GM18505 (cell line): ENCODE measurements around the gene ENG.

Experiments used
- ATAC-seq: cut with Tn5 transposase; IDR thresholded peaks from one replicate; pipeline ENCODE4 v1.9.1; 2021; ENCODE audit not compliant: unreplicated experiment
- POLR2A ChIP-seq: IDR thresholded peaks from 4 replicates; pipeline ENCODE4 v1.6.1; 2011; ENCODE audit warnings: borderline replicate concordance; ENCODE audit not compliant: insufficient read depth, insufficient read length; ENCODE audit errors: extremely low read depth

ENG gene

DNA sequence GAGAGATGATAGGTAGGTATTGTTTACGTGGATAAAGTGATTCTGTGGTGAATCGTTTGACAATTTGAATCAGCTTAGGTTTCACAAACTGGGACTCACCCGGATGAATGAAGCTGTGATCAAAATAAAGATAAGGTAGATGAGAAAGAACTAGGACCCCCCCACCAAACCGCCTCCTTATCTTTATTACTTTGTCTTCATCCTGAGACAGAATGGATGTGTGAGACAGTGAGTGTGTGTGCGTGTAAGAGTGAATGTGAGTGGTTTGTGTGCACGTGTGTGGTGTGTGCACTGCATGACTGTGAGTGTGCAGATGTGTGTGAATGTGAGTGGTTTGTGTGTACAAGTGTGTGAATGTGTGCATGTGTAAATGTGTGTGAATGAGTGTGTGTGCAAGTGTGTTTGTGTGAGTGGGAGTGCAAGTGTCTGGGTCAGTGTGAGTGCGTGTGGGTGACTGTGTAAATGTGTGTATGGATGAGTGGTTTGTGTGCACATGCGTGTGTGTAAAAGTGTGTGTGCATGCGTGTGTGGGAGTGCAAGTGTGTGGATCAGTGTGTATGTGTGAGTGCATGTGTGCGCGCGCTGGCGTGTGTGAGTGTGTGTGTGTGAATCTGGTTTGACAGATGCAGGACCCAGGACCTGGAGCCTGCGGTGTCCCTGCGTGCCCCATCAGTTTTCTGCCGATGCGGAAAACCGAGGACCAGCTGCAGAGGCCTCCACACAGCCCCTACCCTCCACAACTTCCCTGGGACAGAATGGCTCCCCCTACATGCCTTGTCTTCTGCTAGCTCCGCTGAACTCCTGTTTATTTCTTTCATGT is 11.4 kb upstream of the ENG start:
- no peak for ATAC-seq
- TF ChIP-seq POLR2A: no peak

DNA sequence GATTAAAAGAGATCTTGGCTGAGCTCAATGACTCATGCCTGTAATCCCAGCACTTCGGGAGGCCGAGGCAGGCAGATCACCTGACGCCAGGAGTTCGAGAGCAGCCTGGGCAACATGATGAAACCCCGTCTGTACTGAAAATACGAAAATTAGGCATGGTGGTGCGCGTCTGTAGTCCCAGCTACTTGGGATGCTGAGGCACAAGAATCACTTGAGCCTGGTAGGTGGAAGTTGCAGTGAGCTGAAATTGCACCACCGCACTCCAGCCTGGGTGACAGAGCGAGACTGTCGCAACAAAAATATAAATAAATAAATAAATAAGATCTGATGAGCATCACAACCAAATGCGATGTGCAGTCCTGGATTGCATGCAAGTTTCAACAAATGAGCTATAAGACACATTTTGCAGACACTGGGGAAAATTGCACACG is 8.7 kb upstream of the ENG start:
- no peak for TF ChIP-seq POLR2A
- no peak for ATAC-seq

DNA sequence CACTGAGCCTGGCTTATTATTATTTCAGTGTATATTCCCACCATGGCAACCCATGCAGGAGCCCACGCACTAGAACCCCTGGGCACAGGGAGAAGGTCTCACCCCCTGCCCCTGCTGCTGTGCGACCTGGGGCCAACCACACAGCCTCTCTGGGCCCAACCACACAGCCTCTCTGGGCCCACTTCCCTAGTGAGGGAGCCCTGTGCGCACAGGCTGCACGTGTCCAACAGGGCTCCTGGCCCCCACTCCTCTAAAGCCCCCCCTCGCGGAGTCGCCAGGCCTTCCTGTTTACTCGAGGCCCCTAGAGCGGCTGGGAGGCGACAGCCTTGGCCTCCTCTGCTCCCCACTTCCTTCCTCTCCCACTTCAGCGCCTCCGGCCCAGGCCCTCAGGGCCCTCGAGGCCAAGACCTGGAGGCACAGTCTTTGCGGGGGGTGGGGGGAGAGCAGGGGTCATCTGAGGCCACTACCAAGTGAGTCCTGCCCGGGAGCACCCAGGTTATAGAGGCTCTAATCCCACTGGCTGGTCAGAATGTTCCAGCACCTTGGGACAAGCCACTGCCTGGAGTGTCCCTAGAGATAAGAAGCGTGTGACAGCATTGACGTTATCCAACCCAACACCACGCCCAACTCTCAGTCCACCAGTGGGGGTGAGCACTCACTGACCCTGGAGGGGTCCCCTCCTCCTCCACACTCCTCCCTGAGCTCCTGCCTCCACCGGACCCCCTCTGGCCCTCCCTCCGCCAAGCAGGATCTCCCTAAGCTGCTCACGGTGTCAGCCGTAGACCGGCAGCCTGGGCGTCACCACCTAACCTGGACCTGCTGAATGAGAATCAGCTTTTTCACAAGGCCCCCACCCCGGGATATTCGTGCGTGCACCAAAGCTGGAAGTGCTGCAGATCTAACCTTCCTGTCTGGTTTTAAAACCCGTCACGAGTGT is 7.9 kb upstream of the ENG start:
- no peak for ATAC-seq
- no peak for TF ChIP-seq POLR2A

DNA sequence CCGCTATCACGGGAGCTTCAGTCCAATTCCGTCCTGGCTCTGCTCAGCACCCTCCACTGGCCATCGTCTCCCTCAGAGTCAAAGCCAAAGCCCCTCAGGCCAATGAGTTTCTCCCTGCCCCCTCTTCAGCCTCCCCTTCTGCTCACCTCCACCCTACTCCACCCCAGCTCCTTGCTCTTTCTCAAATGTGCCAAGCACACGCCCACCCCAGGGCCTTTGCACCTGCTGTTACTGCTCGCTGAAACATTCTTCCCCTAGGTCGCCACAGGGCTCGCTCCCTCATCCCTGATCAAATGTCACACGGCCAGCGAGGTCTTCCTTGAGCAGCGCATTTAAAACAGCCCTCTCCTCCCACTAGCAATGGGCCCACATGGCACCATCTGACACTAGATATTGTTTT is 6.3 kb upstream of the ENG start:
- TF ChIP-seq POLR2A: no peak
- ATAC-seq: no peak

DNA sequence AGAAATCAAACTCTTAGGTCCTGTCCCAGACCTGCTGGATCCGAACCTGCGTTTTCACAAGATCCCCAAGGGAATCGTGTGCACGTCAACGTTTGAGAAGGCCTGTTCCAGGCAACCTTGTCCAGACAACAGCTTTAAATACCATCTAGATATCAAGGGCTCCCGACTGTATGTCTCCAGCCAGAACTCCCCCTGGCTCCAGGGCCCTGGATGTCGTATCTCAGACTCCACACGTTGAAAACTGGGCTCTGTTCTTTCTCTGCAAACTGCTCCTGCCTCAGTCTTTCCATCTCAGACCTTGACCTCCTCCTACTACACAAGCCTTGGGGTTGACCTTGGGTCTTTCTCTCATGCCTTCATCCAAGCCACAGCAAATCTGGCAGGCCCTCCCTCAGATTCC is 5.8 kb upstream of the ENG start:
- TF ChIP-seq POLR2A: no peak
- no peak for ATAC-seq

DNA sequence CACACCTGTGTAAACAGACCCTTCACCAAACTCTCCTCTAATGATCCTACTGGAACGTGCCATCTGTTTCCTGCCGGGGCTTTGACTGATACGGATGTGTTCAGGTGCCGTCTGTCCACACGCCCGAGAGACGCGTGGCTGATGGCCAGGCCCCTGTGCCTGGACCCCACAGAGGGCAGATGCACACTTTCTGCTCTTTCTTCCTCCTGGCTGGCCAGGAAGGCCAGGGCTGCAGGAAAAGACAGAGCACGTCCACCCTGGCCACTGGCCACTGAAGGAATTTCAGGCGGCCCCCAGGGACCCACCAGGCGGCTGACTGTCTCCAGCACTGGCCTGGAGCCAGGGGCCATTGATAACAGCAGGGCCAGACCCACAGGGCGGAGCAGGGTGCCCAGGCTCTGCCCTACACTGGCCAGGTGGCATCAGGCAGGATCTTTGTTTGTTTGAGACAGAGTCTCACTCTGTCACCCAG is 3.6 kb upstream of the ENG start:
- no peak for ATAC-seq
- no peak for TF ChIP-seq POLR2A

DNA sequence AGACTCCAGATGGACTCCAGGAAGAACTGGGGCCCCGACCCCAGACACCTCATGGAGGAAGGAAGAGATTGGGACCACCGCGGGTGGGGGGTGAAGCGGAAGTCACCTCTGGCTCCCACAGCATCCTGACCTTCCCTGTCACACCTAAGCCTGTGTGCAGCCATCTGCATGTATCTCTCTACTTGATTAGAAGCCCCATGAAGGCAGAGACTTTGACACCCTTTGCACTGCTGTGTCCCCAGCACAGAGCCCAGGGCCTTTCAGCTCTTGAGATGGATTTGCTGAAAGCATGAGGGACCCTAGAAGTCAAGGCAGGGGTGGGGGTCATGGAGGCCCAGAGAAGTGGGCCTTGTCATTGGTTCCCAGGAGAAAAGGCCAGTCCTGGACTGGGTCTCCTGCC is 2.8 kb upstream of the ENG start:
- no peak for TF ChIP-seq POLR2A
- no peak for ATAC-seq

DNA sequence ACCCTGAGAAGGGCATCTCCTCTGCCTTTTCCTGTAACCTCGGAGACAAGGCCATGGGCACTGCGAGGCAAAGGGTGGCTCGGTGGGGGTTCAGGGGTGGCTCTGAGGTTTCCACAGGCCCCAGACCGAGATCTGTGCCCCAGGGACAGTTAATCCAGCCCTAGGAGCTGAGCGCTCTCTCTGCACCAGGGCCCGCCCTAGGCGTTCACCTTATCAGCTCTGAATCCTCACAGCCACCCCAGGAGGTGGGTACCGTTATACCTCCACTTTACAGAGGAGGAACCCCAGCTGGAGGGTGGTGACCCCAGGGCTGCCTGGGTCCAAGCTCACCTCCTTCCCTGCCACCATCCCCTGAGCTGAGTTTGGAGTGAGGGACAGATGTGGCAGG is 2.3 kb upstream of the ENG start:
- no peak for TF ChIP-seq POLR2A
- ATAC-seq: no peak

DNA sequence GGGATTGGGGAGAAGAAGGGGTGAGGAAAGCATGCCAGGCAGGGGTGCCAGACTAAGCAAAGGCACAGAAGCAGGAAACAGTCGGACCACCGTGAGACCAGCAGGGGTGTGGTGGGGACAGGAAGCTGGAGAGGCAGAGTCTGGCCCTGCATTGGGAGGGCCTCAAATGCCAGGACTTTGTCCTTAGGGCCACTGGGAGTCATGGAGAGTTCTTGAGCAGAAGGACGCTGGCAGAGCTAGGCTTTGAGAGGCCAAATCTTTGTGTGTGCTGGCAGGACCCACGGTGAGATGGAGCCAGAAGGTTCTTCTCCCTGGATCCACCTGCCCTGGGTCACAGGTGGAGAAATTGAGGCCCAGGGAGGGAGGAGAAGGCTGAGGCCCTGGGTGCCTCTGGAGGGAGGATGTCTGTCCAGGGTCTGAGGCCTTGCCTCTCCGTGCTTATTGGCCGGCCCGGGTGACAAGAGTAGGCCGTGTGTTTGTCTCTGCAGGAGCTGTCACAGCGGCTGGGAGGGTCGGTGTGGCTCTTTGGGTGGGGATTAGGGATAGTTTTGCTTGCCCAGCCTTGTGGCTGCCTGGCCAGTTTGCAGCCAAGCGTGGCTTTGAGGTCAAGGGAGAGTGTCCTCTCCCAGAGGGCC is 1.8 kb upstream of the ENG start:
- no peak for ATAC-seq
- TF ChIP-seq POLR2A: no peak

DNA sequence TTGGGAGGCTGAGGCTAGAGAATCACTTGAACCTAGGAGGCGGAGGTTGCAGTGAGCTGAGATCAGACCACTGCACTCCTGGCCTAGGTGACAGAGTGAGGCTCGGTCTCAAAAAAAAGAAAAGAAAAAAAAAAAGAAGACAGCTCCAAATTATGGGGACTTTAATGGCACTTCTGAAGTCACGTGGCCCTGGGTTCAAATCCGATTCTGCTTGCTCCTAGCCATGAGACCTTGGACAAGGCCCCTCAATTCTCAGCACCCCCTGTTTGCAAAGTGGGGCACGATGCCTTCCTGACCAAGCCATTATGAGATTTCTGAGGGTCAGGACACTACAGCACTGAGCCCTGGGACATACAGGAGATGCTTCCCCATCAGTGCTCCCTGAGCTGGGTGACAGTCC is 1.1 kb upstream of the ENG start:
- TF ChIP-seq POLR2A: no peak
- no peak for ATAC-seq

DNA sequence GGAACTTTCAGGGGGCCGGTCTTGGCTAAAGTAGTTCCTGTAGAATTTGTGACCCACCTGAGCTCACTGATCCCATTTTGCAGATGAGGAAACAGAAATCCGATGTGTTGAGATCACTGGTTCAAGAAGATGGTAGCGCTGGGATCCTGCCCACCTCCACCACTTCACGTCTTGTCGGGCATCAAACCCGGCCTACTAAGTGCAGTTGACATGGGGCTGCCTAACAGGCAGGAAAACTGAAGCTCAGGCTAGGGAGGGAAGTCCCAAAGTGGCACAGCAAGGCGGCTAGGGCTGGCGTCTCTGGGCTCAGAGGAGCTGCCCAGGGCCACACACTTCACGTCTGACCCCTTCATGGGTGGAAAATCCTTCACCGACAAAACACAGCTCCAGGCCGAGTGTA is 502 bp upstream of the ENG start:
- no peak for TF ChIP-seq POLR2A
- no peak for ATAC-seq

DNA sequence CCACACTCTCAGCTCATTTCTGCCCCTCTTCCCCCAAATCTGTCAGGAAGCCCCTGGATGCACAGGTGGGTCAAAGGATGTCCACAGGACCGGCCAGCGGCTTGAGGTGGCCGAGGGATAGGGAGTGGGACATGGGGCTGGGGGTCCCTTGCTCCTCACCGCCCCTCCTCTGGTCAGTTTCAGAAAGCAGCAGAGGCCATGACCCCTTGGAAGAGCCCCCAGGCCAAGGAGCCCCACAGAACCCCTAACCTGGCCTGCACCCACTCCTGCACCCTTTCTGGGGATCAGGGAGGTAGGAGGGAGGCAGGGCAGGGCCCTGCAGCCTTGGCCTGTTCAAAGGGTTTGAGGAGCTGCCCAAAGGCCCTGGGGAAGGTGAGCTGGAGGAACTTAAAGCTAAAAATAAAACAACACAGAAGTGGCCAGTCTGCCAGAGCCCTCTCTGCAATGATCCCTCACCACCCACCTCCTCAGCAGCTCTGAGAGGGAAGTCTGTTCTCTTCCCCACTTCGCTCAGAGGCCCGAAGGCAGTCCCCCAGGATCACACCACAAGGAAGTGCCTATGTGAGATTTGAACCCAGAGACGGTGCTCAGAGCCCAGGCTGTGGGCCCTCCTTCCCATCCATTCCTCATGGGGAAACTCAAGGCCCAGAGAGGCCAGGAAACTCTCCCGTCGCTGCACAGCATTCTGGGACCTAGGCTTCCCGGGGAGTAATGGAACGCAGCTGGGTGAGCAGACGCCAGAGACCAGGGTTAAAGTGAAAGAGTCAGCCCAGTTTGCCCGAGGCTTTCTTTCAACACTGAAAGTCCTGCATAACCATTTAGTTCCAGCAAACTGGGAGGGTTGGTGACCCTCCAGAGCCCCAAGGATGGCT is 910 bp downstream of the ENG start:
- ATAC-seq: no peak
- no peak for TF ChIP-seq POLR2A
